ENCODE data around the gene DLG4. TPM values are rescaled to one million over a fixed set of nuclear protein-coding genes. Genes with fewer than 3 reads are reported as not detected.

The DLG4 gene
- total RNA-seq, 1 experiment from 2014 or later: 59.7 TPM

DNA sequence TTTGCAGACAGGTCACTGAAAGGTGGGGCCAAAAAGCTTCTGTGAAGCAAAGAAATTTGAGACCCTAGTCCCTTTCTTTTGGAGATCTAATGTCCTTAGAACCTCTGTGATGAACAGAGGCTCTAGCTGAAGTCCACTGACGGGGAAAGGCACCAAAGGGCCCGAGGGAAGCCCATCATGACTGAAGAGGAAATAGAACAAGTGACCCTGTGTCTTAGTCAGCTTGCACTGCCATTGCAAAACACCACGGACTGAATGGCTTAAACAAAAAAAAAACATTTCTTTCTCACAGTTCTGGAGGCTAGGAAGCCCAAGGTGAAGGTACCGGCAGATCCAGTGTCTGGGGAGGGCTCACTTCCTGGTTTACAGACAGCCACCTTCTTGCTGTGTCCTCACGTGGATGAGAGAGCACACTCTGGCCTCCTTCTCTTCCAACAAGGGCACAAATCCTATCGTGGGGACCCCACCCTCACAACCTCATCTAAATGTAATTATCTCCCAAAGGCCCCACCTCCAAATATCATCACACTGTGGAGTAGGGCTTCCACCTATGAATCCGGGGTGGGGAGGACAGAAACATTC lies 80.7 kb downstream of the DLG4 start (continued):
- TF ChIP-seq, protein P1, sequence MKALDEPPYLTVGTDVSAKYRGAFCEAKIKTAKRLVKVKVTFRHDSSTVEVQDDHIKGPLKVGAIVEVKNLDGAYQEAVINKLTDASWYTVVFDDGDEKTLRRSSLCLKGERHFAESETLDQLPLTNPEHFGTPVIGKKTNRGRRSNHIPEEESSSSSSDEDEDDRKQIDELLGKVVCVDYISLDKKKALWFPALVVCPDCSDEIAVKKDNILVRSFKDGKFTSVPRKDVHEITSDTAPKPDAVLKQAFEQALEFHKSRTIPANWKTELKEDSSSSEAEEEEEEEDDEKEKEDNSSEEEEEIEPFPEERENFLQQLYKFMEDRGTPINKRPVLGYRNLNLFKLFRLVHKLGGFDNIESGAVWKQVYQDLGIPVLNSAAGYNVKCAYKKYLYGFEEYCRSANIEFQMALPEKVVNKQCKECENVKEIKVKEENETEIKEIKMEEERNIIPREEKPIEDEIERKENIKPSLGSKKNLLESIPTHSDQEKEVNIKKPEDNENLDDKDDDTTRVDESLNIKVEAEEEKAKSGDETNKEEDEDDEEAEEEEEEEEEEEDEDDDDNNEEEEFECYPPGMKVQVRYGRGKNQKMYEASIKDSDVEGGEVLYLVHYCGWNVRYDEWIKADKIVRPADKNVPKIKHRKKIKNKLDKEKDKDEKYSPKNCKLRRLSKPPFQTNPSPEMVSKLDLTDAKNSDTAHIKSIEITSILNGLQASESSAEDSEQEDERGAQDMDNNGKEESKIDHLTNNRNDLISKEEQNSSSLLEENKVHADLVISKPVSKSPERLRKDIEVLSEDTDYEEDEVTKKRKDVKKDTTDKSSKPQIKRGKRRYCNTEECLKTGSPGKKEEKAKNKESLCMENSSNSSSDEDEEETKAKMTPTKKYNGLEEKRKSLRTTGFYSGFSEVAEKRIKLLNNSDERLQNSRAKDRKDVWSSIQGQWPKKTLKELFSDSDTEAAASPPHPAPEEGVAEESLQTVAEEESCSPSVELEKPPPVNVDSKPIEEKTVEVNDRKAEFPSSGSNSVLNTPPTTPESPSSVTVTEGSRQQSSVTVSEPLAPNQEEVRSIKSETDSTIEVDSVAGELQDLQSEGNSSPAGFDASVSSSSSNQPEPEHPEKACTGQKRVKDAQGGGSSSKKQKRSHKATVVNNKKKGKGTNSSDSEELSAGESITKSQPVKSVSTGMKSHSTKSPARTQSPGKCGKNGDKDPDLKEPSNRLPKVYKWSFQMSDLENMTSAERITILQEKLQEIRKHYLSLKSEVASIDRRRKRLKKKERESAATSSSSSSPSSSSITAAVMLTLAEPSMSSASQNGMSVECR (CRISPR knock-in tag; IDR thresholded peaks at IDR 0.05; ENCODE audit: borderline replicate concordance): no peak
- TF ChIP-seq, protein P2, sequence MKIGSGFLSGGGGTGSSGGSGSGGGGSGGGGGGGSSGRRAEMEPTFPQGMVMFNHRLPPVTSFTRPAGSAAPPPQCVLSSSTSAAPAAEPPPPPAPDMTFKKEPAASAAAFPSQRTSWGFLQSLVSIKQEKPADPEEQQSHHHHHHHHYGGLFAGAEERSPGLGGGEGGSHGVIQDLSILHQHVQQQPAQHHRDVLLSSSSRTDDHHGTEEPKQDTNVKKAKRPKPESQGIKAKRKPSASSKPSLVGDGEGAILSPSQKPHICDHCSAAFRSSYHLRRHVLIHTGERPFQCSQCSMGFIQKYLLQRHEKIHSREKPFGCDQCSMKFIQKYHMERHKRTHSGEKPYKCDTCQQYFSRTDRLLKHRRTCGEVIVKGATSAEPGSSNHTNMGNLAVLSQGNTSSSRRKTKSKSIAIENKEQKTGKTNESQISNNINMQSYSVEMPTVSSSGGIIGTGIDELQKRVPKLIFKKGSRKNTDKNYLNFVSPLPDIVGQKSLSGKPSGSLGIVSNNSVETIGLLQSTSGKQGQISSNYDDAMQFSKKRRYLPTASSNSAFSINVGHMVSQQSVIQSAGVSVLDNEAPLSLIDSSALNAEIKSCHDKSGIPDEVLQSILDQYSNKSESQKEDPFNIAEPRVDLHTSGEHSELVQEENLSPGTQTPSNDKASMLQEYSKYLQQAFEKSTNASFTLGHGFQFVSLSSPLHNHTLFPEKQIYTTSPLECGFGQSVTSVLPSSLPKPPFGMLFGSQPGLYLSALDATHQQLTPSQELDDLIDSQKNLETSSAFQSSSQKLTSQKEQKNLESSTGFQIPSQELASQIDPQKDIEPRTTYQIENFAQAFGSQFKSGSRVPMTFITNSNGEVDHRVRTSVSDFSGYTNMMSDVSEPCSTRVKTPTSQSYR (CRISPR knock-in tag; IDR thresholded peaks at IDR 0.05): no peak
- TF ChIP-seq ZNF416 (CRISPR knock-in tag; IDR thresholded peaks at IDR 0.05): no peak

DNA sequence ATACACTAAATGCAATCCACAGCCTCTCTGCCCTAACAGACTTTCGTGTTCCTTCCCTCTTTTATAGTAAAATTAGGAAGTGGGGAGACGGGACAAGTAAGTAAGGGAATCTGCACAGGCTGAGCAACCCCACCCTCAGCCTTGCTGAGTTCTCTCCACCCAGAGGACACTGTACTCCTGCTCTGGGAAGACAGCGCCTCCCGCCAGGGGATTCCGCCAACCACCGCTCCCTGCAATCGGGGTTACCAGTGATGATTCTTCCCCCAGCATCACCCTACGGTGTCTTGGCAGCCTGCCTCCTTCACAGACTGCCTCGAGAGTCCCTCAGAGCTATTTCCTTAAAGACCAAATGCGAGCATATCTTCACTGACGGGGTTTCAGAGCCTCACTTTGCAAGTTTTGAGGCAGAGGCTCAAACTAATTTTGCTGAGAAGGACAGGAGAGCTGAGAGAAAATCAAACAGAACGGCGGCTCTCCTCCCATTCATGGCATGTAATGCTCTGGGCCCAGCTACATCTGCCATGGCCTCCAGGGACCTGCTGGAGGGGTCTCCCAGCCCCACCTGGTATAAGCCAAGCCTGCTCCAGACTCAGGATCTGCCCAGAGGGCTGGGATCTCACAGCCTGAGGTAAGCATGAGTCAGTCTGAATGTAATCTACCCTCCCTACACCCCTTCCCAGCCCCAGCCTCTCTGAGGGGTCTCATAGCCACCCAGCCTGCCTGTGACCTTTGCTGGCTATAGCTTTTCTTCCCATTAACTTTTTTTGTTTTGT lies 82.3 kb downstream of the DLG4 start:
- Mint-ChIP-seq H3K36me3 (no peaks in the 10 kb centered on the region), H3K27ac (no peak overlapping the region)
- ATAC-seq: no peak

More for the DNA sequence above, 82.3 kb downstream of the DLG4 start:
- no peak for TF ChIP-seq MXD4 (CRISPR knock-in tag; IDR thresholded peaks at IDR 0.05; ENCODE audit: borderline replicate concordance)
- TF ChIP-seq, protein P3, sequence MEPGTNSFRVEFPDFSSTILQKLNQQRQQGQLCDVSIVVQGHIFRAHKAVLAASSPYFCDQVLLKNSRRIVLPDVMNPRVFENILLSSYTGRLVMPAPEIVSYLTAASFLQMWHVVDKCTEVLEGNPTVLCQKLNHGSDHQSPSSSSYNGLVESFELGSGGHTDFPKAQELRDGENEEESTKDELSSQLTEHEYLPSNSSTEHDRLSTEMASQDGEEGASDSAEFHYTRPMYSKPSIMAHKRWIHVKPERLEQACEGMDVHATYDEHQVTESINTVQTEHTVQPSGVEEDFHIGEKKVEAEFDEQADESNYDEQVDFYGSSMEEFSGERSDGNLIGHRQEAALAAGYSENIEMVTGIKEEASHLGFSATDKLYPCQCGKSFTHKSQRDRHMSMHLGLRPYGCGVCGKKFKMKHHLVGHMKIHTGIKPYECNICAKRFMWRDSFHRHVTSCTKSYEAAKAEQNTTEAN (CRISPR knock-in tag; IDR thresholded peaks at IDR 0.05): no peak
- TF ChIP-seq CREM (CRISPR knock-in tag; IDR thresholded peaks at IDR 0.05): no peak
- no peak for TF ChIP-seq RELA (CRISPR knock-in tag; IDR thresholded peaks at IDR 0.05; ENCODE audit: borderline replicate concordance)
- no peak for TF ChIP-seq CREB1 (CRISPR knock-in tag; IDR thresholded peaks at IDR 0.05)
- TF ChIP-seq, protein P4, sequence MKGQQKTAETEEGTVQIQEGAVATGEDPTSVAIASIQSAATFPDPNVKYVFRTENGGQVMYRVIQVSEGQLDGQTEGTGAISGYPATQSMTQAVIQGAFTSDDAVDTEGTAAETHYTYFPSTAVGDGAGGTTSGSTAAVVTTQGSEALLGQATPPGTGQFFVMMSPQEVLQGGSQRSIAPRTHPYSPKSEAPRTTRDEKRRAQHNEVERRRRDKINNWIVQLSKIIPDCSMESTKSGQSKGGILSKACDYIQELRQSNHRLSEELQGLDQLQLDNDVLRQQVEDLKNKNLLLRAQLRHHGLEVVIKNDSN (CRISPR knock-in tag; IDR thresholded peaks at IDR 0.05): no peak
- TF ChIP-seq, protein P5, sequence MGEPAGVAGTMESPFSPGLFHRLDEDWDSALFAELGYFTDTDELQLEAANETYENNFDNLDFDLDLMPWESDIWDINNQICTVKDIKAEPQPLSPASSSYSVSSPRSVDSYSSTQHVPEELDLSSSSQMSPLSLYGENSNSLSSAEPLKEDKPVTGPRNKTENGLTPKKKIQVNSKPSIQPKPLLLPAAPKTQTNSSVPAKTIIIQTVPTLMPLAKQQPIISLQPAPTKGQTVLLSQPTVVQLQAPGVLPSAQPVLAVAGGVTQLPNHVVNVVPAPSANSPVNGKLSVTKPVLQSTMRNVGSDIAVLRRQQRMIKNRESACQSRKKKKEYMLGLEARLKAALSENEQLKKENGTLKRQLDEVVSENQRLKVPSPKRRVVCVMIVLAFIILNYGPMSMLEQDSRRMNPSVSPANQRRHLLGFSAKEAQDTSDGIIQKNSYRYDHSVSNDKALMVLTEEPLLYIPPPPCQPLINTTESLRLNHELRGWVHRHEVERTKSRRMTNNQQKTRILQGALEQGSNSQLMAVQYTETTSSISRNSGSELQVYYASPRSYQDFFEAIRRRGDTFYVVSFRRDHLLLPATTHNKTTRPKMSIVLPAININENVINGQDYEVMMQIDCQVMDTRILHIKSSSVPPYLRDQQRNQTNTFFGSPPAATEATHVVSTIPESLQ (CRISPR knock-in tag; IDR thresholded peaks at IDR 0.05): no peak
- TF ChIP-seq OVOL2 (CRISPR knock-in tag; IDR thresholded peaks at IDR 0.05; ENCODE audit: borderline replicate concordance): no peak
- H3K4me1 Mint-ChIP-seq: peaks cover 65% of the 10 kb centered on the region
- POLR2A ChIA-PET: no interaction called here
- no peaks in the 10 kb centered on the region for H3K9me3 Mint-ChIP-seq
- CTCF ChIA-PET: interaction anchor here (0.5 to 6.1 kb wide), 19 partner anchors 7 to 464 kb away, joined by 3 to 105 read pairs (median 7); partner anchors contain the start of genes BCL6B, SLC16A11 and SLC16A13
- H3K27me3 Mint-ChIP-seq (ENCODE audit: low read depth): peaks cover 43% of the 10 kb centered on the region
- H3K4me3 Mint-ChIP-seq: no peak overlapping the region
- no peak for DNase-seq (ENCODE audit: low spot score)

Small RNA genes lying within 50 kb of the gene (microRNA-seq; reads per million reads assigned to microRNA genes)
- gene MIR324 (ENCODE audit: borderline number of aligned reads): 986 reads per million, percentile 88 among the genes with 10 or more reads in this experiment

Other genes starting within 250 kb of the DLG4 start
- 1.6 to 1.9 TPM (median 1.9 TPM) in 3 replicates for gene ALOX12, start 223.8 kb downstream of the DLG4 start, total RNA-seq (2021)
- 162 to 173 TPM (median 170 TPM) in 3 replicates for gene RNASEK, start 207.2 kb downstream of the DLG4 start, total RNA-seq (2021)
- 11.4 to 13.5 TPM (median 12.3 TPM) in 3 replicates for gene BCL6B, start 196.8 kb downstream of the DLG4 start, total RNA-seq (2021)
- gene SLC16A13, start 183.8 kb downstream of the DLG4 start, total RNA-seq (2021): 5.2 to 7.1 TPM (median 6.9 TPM) in 3 replicates
- gene SLC16A11, start 175.7 kb downstream of the DLG4 start, total RNA-seq (2021): 0.48 to 0.62 TPM (median 0.53 TPM) in 3 replicates
- gene CLEC10A, start 139.6 kb downstream of the DLG4 start, total RNA-seq (2021): 0.18 TPM in 1 of 3 replicates, not detected in the others
- gene ASGR2, start 105.0 kb downstream of the DLG4 start, total RNA-seq (2021): 0.13 to 0.30 TPM (median 0.14 TPM) in 3 replicates
- gene ASGR1, start 40.5 kb downstream of the DLG4 start, total RNA-seq (2021): 13.3 to 17.7 TPM (median 15.8 TPM) in 3 replicates
- gene ACADVL, start 102 bp upstream of the DLG4 start, total RNA-seq (2021): 213 to 236 TPM (median 221 TPM) in 3 replicates
- gene DVL2, start 14.7 kb upstream of the DLG4 start, total RNA-seq (2021): 57.6 to 67.3 TPM (median 59.8 TPM) in 3 replicates
- gene PHF23, start 19.6 kb upstream of the DLG4 start, total RNA-seq (2021): 45.8 to 50.1 TPM (median 49.1 TPM) in 3 replicates
- 228 to 247 TPM (median 238 TPM) in 3 replicates for gene GABARAP, start 22.6 kb upstream of the DLG4 start, total RNA-seq (2021)
- gene CTDNEP1, start 31.9 kb upstream of the DLG4 start, total RNA-seq (2021): 120 to 127 TPM (median 126 TPM) in 3 replicates
- gene ELP5, start 32.4 kb upstream of the DLG4 start, total RNA-seq (2021): 101 to 103 TPM (median 103 TPM) in 3 replicates
- gene CLDN7, start 42.6 kb upstream of the DLG4 start, total RNA-seq (2021): 131 to 136 TPM (median 136 TPM) in 3 replicates
- gene SLC2A4, start 61.9 kb upstream of the DLG4 start, total RNA-seq (2021): 5.6 to 6.4 TPM (median 6.2 TPM) in 3 replicates
- gene YBX2, start 74.8 kb upstream of the DLG4 start, total RNA-seq (2021): 26.8 to 36.5 TPM (median 35.2 TPM) in 3 replicates
- 929 to 1,021 TPM (median 936 TPM) in 3 replicates for gene EIF5A, start 87.8 kb upstream of the DLG4 start, total RNA-seq (2021)
- 42.2 to 55.9 TPM (median 44.7 TPM) in 3 replicates for gene GPS2, start 95.5 kb upstream of the DLG4 start, total RNA-seq (2021)
- 44.3 to 64.4 TPM (median 50.2 TPM) in 3 replicates for gene NEURL4, start 109.5 kb upstream of the DLG4 start, total RNA-seq (2021)
- 58.6 to 63.9 TPM (median 60.6 TPM) in 3 replicates for gene ACAP1, start 116.7 kb upstream of the DLG4 start, total RNA-seq (2021)
- gene KCTD11, start 132.3 kb upstream of the DLG4 start, total RNA-seq (2021): 8.1 to 9.0 TPM (median 8.2 TPM) in 3 replicates
- not detected in 3 replicates for gene TMEM95, start 135.3 kb upstream of the DLG4 start, total RNA-seq (2021)
- 9.3 to 11.8 TPM (median 10.7 TPM) in 3 replicates for gene TNK1, start 161.3 kb upstream of the DLG4 start, total RNA-seq (2021)
- gene PLSCR3, start 174.7 kb upstream of the DLG4 start, total RNA-seq (2021): 34.1 to 42.7 TPM (median 37.6 TPM) in 3 replicates
- gene TMEM256, start 184.3 kb upstream of the DLG4 start, total RNA-seq (2021): 132 to 180 TPM (median 178 TPM) in 3 replicates
- 76.7 to 112 TPM (median 96.9 TPM) in 3 replicates for gene NLGN2, start 188.0 kb upstream of the DLG4 start, total RNA-seq (2021)
- 0.18 to 0.35 TPM in 2 of 3 replicates, not detected in the other for gene SPEM1, start 200.5 kb upstream of the DLG4 start, total RNA-seq (2021)
- 0.13 TPM in 1 of 3 replicates, not detected in the others for gene SPEM2, start 205.8 kb upstream of the DLG4 start, total RNA-seq (2021)
- not detected in 3 replicates for gene SPEM3, start 209.0 kb upstream of the DLG4 start, total RNA-seq (2021)
- 13.5 to 15.3 TPM (median 13.9 TPM) in 3 replicates for gene TMEM102, start 215.6 kb upstream of the DLG4 start, total RNA-seq (2021)
- 19.8 to 29.1 TPM (median 28.0 TPM) in 3 replicates for gene FGF11, start 219.7 kb upstream of the DLG4 start, total RNA-seq (2021)
- gene CHRNB1, start 225.2 kb upstream of the DLG4 start, total RNA-seq (2021): 16.0 to 21.5 TPM (median 20.8 TPM) in 3 replicates